Chondrocyte (in vitro differentiated cells): ENCODE measurements around the gene NPLOC4. TPM values are rescaled to one million over a fixed set of nuclear protein-coding genes. Genes with fewer than 3 reads are reported as not detected.
A peak's percentile ranks its signal among the peaks of the same experiment; 100 is the strongest.

Experiments used
- DNase-seq: peaks from one replicate; pipeline ENCODE4 v3.0.0; 2021; ENCODE audit warnings: mixed read lengths, low spot score
- H3K27ac Mint-ChIP-seq: one replicate; pipeline ENCODE4 v1.8.0; 2021; ENCODE audit warnings: mild to moderate bottlenecking, moderate library complexity, mixed read lengths; ENCODE audit not compliant: unreplicated experiment
- H3K27me3 Mint-ChIP-seq: 2 replicates; pipeline ENCODE4 v1.8.0; 2021; ENCODE audit warnings: low read depth, mixed read lengths
- H3K36me3 Mint-ChIP-seq: 2 replicates; pipeline ENCODE4 v1.8.0; 2021; ENCODE audit warnings: low read depth, mixed read lengths
- H3K4me1 Mint-ChIP-seq: 2 replicates; pipeline ENCODE4 v1.8.0; 2021; ENCODE audit warnings: low read depth, mild to moderate bottlenecking, mixed read lengths
- H3K4me3 Mint-ChIP-seq: one replicate; pipeline ENCODE4 v1.8.0; 2021; ENCODE audit warnings: mild to moderate bottlenecking, moderate library complexity, mixed read lengths; ENCODE audit not compliant: unreplicated experiment
- H3K9me3 Mint-ChIP-seq: 2 replicates; pipeline ENCODE4 v1.8.0; 2021; ENCODE audit warnings: low read depth, mixed read lengths
- total RNA-seq: library from RNA; stranded (reverse); gene quantifications from 3 replicates; pipeline ENCODE4 v1.2.1, GENCODE V29; 2021
- TF ChIP-seq, protein P1 (sequence below): fragments of 200-600 bp; sonication (generic); IDR thresholded peaks from 2 replicates; pipeline ENCODE4 v1.5.0; 2021; ENCODE audit warnings: antibody characterized with exemption, mild to moderate bottlenecking, moderate library complexity

NPLOC4 gene
- total RNA-seq, 1 donor from 2014 or later: 110 TPM

DNA sequence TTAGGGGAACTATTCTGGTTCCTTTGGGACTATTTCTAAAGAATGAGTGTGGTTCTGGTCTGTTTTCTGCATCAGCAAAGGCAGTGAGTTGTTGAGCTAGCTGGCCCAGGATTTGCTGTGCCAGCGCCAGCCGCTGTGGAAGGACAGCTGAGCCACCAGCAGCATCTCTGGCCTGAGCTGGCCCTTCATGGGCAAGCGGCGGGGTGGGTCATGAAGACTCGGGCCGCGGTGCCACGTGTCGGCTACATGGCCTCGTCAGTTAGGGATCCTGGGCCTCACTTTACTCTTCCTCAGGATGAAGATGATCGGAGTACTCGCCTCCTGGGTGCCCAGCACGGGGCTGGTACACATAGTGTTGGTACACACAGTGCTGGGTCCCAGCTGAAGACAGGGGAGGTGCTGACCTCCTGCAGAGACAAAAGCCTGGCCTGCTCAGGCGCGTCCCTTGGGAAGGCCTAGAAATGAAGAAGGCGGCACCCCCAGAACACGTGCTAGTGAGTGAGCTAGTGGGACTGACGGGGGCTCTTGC is 66.9 kb downstream of the NPLOC4 start:
- Mint-ChIP-seq H3K27ac (no peak overlapping the region), H3K4me1 (peaks cover 66% of the 10 kb centered on the region), H3K27me3 (no peaks in the 10 kb centered on the region), H3K4me3 (no peak overlapping the region), H3K36me3 (peaks cover 41% of the 10 kb centered on the region), H3K9me3 (no peaks in the 10 kb centered on the region)
- DNase-seq: no peak
- TF ChIP-seq, protein P1, sequence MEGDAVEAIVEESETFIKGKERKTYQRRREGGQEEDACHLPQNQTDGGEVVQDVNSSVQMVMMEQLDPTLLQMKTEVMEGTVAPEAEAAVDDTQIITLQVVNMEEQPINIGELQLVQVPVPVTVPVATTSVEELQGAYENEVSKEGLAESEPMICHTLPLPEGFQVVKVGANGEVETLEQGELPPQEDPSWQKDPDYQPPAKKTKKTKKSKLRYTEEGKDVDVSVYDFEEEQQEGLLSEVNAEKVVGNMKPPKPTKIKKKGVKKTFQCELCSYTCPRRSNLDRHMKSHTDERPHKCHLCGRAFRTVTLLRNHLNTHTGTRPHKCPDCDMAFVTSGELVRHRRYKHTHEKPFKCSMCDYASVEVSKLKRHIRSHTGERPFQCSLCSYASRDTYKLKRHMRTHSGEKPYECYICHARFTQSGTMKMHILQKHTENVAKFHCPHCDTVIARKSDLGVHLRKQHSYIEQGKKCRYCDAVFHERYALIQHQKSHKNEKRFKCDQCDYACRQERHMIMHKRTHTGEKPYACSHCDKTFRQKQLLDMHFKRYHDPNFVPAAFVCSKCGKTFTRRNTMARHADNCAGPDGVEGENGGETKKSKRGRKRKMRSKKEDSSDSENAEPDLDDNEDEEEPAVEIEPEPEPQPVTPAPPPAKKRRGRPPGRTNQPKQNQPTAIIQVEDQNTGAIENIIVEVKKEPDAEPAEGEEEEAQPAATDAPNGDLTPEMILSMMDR: no peak

DNA sequence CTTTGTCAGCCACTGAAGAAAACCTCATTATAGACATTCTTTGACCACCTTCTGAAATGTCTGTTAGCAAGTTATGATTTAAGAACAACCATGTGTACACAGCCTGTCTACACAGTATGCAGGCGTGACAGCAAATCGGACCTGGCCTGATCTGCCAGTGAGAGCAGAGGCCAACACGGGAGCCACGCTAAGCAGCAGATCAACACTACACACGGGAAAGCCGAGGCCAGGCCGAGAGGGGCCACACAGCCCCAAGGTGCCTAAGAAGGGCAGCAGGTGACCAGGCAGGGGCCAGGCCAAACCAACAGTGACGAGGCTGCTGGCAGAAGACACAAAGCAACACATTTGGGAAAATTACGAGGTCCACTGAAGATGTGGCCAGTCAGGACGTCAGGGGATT is 68.5 kb downstream of the NPLOC4 start:
- H3K27ac Mint-ChIP-seq: peak overlapping the region; percentile 95
- H3K4me1 Mint-ChIP-seq: peaks cover 70% of the 10 kb centered on the region
- no peaks in the 10 kb centered on the region for H3K9me3 Mint-ChIP-seq
- peak overlapping the region; percentile 50 for H3K4me3 Mint-ChIP-seq
- TF ChIP-seq, protein P1: no peak
- H3K27me3 Mint-ChIP-seq: no peaks in the 10 kb centered on the region
- no peak for DNase-seq
- H3K36me3 Mint-ChIP-seq: peaks cover 39% of the 10 kb centered on the region

DNA sequence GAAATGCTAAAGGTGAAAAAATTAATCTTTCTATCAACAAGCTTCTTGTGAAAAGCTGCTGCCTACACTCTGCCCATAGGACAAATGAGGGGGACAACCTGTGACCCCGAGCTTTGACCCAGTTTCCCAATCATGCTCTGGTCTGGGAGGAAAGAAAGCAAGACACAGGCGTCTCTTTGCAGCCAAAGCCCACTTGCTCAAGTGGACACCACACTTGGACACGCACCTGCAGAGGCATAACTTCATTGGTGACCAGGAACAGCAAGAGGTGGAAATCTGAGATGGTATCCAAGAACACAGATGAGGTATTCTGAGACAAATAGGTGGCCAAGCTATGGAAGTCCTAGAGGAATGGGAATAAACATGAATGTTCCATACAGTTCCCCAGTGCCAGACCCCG is 69.7 kb downstream of the NPLOC4 start:
- DNase-seq: no peak
- no peaks in the 10 kb centered on the region for H3K9me3 Mint-ChIP-seq
- peak overlapping the region; percentile 95 for H3K27ac Mint-ChIP-seq
- peaks cover 67% of the 10 kb centered on the region for H3K4me1 Mint-ChIP-seq
- peaks cover 38% of the 10 kb centered on the region for H3K36me3 Mint-ChIP-seq
- TF ChIP-seq, protein P1: no peak
- no peaks in the 10 kb centered on the region for H3K27me3 Mint-ChIP-seq
- H3K4me3 Mint-ChIP-seq: peak overlapping the region; percentile 50

DNA sequence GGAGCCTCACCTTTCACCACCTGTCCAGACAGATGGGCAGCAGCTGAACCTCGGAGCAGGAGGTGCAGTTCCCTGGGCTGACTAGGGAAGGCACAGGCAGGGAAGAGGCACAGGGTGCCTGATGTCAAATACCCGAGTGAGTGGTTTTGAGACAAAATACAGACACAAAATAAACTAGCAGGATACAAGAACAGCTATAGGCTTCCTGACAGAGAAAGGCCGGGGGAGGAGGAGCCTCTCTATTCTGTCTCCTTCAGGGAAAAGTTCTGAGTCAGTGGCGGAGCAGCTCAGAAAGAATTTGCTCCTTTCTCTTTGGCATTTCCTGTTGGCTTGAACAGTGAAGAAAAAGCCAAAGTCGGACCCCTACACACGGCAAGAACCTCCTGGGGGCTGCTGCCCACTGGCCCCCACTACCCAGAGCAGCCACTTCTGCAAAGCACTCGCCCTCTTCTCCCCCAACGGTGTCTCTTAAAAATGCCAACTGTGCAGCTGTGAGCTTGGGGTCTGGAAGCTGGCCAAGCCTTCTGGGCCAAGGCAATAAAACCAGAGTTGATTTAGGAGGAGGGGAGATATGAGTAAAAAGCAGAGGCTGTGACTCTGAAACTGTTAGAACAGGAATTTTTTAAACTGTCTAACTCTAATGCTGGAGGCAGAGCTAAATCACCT is 70.3 kb downstream of the NPLOC4 start:
- peaks cover 71% of the 10 kb centered on the region for H3K4me1 Mint-ChIP-seq
- no peaks in the 10 kb centered on the region for H3K9me3 Mint-ChIP-seq
- TF ChIP-seq, protein P1: no peak
- no peak for DNase-seq
- H3K36me3 Mint-ChIP-seq: peaks cover 38% of the 10 kb centered on the region
- H3K27me3 Mint-ChIP-seq: no peaks in the 10 kb centered on the region
- H3K27ac Mint-ChIP-seq: peak overlapping the region; percentile 95
- H3K4me3 Mint-ChIP-seq: peak overlapping the region; percentile 45

DNA sequence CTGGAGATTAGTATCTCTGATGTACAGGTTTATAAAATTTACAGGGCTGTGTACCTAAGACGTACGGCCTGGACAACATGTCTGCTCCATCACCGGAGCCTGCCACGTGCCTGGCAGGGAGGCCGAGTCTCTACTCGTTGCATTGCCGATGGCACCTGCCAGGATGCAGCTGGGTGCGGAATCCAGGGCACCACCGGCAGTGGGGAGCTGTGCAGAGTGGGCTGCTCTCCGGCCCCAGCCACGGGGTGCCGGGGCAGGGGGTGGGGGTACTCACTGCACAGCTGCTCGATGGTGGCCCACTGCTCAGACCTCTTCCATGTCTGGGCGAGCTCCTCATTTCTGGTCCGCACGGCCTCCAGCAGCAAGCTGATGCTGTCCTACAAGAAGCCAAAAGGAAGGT is 71.7 kb downstream of the NPLOC4 start:
- H3K27ac Mint-ChIP-seq: peak overlapping the region; percentile 95
- peaks cover 40% of the 10 kb centered on the region for H3K36me3 Mint-ChIP-seq

More for the DNA sequence above, 71.7 kb downstream of the NPLOC4 start:
- TF ChIP-seq, protein P1: no peak
- Mint-ChIP-seq H3K9me3 (no peaks in the 10 kb centered on the region), H3K27me3 (no peaks in the 10 kb centered on the region), H3K4me1 (peaks cover 85% of the 10 kb centered on the region), H3K4me3 (peak overlapping the region; percentile 45)
- no peak for DNase-seq
